Measurements from ENCODE around the gene GRM4.

GRM4 gene

GRCh38 chr6:34106900-34107299 is 39.0 kb downstream of the GRM4 start:
- no peak for DNase-seq (ENCODE audit: low read depth)

DNA sequence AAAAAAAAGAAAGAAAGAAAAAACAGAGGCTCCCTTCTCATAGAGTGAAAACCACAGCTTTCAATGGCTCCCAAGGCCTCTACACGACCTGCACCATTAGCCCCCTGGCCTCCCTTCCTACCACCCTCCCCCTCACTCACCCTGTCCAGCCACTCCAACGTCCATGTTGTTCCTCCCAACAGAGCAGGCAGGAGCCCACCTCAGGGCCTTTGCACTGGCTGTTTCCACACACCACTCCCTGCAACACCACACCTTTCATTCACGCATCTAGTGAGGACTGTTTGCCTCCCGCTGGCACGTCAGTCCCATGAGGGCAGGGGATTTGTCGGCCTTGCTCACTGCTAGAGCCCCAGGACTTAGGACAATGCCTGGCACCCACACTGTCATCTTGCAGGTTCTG is 39.5 kb downstream of the GRM4 start:
- DNase-seq (ENCODE audit: low read depth), result no peak

DNA sequence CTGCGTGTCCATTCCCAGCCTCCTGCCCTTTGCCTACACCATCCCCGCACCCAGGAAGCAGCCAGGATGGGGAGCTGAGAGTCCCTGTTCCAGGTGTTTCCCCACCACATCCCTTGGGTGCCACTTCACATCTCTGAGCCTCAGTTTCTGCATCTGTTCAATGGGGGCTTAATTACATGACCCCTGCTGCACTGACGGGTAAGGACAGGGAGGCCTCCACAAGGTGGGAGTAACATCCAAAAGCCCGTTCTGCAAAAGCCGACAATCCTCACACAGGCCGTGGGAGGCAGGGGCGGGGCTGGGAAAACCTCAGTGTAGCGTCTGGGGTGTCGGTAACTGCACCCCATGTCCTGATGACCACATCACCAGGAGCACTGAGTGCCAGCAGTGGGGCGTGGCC is 41.3 kb downstream of the GRM4 start:
- DNase-seq (ENCODE audit: low read depth), result no peak

DNA sequence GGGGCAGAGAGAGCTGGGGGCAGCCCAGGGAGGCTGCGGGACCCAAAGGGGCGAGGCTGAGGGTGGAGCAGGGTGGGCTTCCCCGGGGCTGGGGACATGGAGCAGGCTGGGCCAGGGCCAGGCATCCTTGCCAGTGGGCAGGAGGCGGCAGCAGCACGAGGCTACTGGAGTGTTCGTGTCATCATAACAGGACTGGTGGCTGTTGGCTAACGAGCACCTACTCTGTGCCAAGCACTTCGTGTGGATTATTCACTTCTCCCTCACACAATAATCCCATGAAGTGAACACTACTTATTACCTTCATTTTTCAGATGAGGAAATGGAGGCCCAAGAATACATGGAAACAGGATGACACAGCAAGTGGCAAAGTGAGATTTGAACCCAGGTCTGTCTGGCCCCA is 41.7 kb downstream of the GRM4 start:
- no peak for DNase-seq (ENCODE audit: low read depth)

DNA sequence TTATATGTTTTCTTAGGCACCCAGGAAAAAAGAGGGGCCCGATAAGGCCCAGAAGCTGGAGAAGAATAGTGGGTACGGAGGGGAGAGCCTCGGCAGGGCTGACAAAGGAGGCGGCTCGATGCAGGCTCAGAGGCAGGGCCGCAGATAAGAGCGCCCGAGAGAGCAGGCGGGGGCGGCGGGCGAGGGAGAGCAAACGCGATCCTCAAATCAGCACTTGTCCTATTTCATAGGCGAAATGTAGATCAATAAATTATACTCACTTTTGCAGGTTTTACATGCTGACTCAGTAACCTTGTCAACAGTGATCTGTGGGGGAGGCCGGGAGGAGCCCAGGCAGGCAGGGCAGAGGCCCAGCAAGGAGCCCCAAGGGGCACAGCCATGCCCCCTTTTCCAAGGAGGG is 42.6 kb downstream of the GRM4 start:
- no peak for DNase-seq (ENCODE audit: low read depth)

DNA sequence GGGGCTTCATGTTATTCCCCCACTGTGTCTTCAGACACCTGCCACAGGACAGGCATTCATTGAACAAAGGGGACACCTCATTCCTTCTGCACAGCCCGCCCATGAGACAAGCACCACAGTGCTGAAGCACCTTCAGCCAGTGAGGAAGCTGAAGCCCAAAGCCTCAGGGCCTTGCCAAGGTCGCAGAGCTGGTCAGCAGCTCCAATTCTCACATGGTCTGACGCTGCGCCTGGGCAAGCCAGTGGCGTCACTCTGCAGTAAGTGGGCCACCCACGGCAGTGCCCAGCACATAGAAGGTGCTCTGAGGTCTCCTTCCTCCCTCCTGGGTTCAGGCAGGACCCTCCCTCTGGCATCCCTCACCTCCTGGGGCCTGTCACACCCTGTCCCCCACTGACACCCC is 43.2 kb downstream of the GRM4 start:
- DNase-seq (ENCODE audit: low read depth), result no peak

- DNase-seq (ENCODE audit: low read depth), result no peak
Observed at GRCh38 chr6:34102099-34102656, 43.7 kb downstream of the GRM4 start.

GRCh38 chr6:34100788-34101187 is 45.1 kb downstream of the GRM4 start:
- no peak for DNase-seq (ENCODE audit: low read depth)

- DNase-seq (ENCODE audit: low read depth), result no peak
Observed at GRCh38 chr6:34099878-34100277, 46.0 kb downstream of the GRM4 start.

GRCh38 chr6:34098045-34098936 is 47.6 kb downstream of the GRM4 start:
- no peak for DNase-seq (ENCODE audit: low read depth)

DNA sequence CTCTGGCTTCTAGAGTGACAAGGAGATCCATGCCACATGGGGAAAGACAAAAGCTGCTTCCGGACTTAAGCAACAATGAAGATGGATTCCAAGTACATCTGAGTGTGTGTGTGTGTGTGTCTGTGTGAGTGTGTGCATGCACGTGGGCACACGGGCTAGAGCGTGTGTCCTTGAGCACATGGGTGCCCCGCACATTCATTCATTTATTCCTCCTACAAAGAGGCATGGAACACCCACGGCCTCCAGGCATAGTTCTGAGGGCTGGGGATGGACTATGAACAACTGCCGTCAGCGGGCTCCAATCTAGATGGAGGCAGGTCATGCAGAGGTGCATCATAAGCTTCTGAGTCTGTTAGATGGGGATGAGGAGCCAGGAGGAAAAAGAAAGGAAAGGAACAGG is 49.1 kb downstream of the GRM4 start:
- DNase-seq (ENCODE audit: low read depth), result no peak

DNA sequence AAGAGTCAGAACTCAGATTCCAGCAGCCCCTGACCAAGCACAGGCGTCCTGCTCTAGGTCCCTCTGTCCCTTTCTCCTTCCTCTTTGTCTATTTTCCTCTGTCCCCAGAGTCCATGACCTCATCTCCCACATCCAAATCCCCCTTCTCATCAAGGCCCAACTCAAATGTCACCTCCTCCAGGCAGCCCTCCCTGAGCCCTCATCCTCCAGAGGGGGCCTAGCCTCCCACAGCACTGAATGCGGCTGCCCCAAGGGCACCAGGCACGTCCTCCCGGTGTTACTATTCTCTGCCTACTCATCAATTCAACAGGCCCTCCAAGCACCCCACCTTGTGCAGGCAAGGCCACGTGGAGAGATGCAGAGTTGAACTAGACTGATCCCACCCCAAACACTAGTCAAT is 49.7 kb downstream of the GRM4 start:
- DNase-seq (ENCODE audit: low read depth), result no peak

GRCh38 chr6:34095741-34096140 is 50.1 kb downstream of the GRM4 start:
- no peak for DNase-seq (ENCODE audit: low read depth)

DNA sequence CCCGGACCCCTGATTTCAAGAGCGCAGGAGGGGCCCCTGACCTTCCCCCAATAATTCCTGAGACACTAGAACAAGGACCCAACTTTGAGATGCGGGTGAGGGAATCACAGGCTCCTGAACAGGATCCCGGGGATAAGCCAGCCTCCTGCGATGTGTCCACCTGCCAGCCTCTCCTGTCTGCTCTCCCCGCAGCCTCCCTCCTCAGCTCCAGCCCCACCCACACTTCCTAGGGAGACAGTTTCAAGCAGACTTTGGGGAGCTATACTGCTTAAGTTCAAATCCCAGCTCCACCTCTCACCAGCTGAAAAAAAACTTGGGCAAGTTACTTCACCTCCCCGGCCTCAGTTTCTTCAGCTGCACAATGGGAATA is 50.8 kb downstream of the GRM4 start:
- DNase-seq (ENCODE audit: low read depth), result no peak

- no peak for DNase-seq (ENCODE audit: low read depth)
Observed at GRCh38 chr6:34094474-34095135, 51.3 kb downstream of the GRM4 start.

GRCh38 chr6:34093854-34094430 is 51.9 kb downstream of the GRM4 start:
- DNase-seq (ENCODE audit: low read depth), result no peak

DNA sequence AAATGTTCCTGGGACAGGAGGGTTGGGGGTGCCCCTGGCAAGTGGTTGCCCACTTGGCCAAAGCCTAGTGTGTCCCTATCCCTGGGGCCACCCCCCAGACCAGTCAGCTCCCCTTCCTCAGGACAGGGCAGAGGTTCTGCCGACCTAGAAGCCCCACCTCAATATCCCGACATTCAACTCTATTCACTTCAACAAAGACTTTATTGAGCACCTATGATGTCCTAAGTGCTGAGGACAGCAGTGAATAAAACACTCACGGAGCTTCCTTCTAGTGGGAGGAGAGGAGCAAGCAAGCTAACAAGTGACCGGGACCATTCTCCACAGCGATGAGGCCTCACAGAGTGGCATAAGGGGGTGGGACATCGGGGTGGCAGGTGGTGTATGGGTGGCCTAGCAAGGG is 52.7 kb downstream of the GRM4 start:
- no peak for DNase-seq (ENCODE audit: low read depth)

DNA sequence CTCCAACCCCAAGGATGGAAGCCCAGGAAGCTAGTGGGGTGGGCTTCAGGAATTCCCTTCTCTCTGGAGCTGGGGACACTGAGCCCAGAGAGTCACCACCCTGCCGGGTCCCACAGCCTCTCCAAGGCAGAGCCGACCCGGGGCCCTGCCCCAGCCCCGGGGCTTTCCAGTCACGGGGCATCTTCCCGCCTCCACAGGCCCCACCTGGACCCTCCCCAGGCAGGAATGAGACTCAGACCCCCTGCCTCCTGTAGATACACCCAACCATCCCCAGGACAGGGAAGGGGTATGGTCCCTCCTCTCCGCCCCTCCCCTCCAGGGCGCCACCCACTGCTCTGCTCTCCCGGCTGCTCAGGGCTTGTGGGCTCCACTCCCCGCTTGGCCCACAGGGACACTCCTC is 53.3 kb downstream of the GRM4 start:
- no peak for DNase-seq (ENCODE audit: low read depth)

DNA sequence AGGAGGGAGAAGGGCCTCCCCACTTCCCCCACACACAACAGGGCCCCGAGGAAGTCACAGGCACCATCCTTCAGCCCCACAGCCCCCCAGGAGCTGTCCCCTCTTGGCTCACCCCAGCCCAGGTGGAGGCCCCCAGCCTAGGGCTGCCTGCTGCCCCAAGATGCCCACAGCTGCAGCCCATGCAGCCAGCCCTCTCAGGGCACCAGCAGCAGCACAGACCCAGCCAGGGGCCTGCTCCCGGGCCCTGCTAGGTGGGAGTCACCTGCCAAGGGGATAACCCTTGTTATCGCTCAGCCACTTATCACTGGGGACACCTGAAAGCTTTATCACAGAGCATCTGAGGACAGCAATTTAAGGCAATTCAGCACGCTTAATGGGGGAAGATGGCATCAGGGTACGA is 55.0 kb downstream of the GRM4 start:
- DNase-seq (ENCODE audit: low read depth), result no peak

- no peak for DNase-seq (ENCODE audit: low read depth)
Observed at GRCh38 chr6:34090529-34090928, 55.4 kb downstream of the GRM4 start.

DNA sequence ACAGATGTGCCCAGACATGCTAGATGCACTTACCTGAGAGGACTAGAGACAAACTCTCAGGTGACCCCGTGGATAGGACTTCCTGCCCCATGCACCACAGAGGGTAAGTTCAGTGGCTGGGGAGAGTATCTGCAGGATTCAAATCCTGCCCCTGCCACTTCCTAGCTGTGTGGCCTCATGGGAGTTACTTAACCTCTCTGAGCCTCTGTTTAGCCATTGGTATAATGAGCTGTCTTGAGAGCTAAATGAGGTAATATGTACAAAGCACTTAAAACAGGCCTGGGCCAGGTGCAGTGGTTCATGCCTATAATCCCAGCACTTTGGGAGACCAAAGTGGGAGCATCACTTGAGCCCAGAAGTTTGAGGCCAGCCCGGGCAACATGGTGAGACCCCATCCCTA is 59.3 kb downstream of the GRM4 start:
- DNase-seq (ENCODE audit: low read depth), result no peak

DNA sequence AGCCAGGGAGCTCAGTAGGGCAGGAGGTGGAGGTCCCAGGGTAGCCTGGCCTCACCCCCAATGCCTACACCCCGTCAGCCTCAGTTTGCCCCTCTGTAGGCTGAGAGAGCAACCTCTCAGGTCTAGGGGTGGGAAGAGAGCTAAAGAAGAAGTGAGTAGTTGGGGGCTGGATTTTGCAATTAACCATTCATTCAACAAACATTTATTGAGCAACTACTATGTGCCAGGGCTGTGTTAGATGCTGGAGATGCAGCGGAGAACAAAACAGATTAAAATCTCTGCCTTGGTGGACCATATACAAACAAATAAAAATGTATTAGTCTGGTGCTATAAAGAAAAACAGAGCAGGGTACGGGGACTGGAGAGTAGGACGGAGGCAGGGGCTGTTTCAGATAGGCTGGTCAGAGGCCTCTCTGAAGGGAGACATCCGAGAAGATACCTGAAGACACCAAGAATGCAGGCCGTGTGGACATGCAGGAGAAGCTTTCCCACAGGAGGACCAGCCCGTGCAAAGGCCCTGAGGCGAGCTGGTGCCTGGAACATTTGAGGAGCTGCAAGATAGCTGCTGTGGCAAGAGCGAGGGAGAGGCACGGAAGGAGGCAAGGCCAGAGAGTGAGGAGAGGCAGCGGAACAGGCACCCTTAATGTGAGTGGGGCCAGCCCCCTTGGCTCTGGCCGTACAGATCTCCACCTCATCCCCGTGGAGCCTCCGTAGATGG is 60.3 kb downstream of the GRM4 start:
- no peak for DNase-seq (ENCODE audit: low read depth)

Data from activated gamma-delta T cell treated with anti-CD3 and anti-CD28 coated beads, Interleukin-2, amount 50 U/mL, for 16 hours (primary cell).